ENCODE measurements around the gene NDUFS6.

NDUFS6 gene

GRCh38 chr5:1765880-1766235, 35.3 kb upstream of the NDUFS6 start:
- H3K4me3 ChIP-seq (ENCODE audit: low read length): no peak overlapping the region
- DNase-seq (ENCODE audit: low read depth): no peak
- TF ChIP-seq CTCF (conservative IDR thresholded peaks at IDR 0.05; ENCODE audit: low read depth, low read length): no peak

GRCh38 chr5:1767524-1768282, 33.5 kb upstream of the NDUFS6 start:
- no peak for TF ChIP-seq CTCF (conservative IDR thresholded peaks at IDR 0.05; ENCODE audit: low read depth, low read length)
- no peak for DNase-seq (ENCODE audit: low read depth)
- H3K4me3 ChIP-seq (ENCODE audit: low read length): no peak overlapping the region

GRCh38 chr5:1768283-1769000, 32.8 kb upstream of the NDUFS6 start:
- H3K4me3 ChIP-seq (ENCODE audit: low read length): no peak overlapping the region
- DNase-seq (ENCODE audit: low read depth): no peak
- TF ChIP-seq CTCF (conservative IDR thresholded peaks at IDR 0.05; ENCODE audit: low read depth, low read length): no peak

GRCh38 chr5:1769017-1769640, 32.1 kb upstream of the NDUFS6 start:
- H3K4me3 ChIP-seq (ENCODE audit: low read length): no peak overlapping the region
- no peak for TF ChIP-seq CTCF (conservative IDR thresholded peaks at IDR 0.05; ENCODE audit: low read depth, low read length)
- no peak for DNase-seq (ENCODE audit: low read depth)

- no peak for DNase-seq (ENCODE audit: low read depth)
- no peak overlapping the region for H3K4me3 ChIP-seq (ENCODE audit: low read length)
- no peak for TF ChIP-seq CTCF (conservative IDR thresholded peaks at IDR 0.05; ENCODE audit: low read depth, low read length)
These were observed 31.3 kb upstream of the NDUFS6 start for GRCh38 chr5:1769752-1770442.

- H3K4me3 ChIP-seq (ENCODE audit: low read length): no peak overlapping the region
- TF ChIP-seq CTCF (conservative IDR thresholded peaks at IDR 0.05; ENCODE audit: low read depth, low read length): no peak
These were observed 30.8 kb upstream of the NDUFS6 start for GRCh38 chr5:1770443-1770802.

More at GRCh38 chr5:1770443-1770802, 30.8 kb upstream of the NDUFS6 start:
- DNase-seq (ENCODE audit: low read depth): no peak

All from retinal pigment epithelial cell (primary cell).